Body of pancreas (tissue), 4 donors: ENCODE results near the gene TTC24. TPM values are rescaled to one million over a fixed set of nuclear protein-coding genes. Genes with fewer than 3 reads are reported as not detected.

Source experiments
- ATAC-seq: fragments of 150-250 bp; one replicate; pipeline ENCODE4 v1.9.1; 2016
- DNase-seq, 4 donors: peaks; one replicate each; pipeline ENCODE4 v3.0.0-alpha.2; 2019
- H3K27ac ChIP-seq, 4 donors: fragments of 200-600 bp; sonication (generic); 1 replicate in 3 of 4; 2 replicates in 1 of 4; pipeline versions ENCODE4 v1.5.1 to v1.6.1; 2016 to 2019; ENCODE audit warnings: mild to moderate bottlenecking in 1 of 4, mixed read lengths in 1 of 4, moderate library complexity in 1 of 4
- H3K27me3 ChIP-seq, 2 donors: fragments of 200-600 bp; sonication (generic); one replicate each; pipeline ENCODE4 v1.6.0; 2016; ENCODE audit warnings: mild to moderate bottlenecking in 1 of 2
- H3K36me3 ChIP-seq, 2 donors: fragments of 200-600 bp; sonication (generic); replicated peaks in 1 of 2; 2 replicates each; pipeline ENCODE4 v1.5.1; 2016; ENCODE audit warnings: low read depth in 2 of 2; ENCODE audit not compliant: insufficient read depth in 1 of 2
- H3K4me1 ChIP-seq: fragments of 200-600 bp; sonication (generic); one replicate; pipeline ENCODE4 v1.6.0; 2016
- H3K4me3 ChIP-seq, 2 donors: fragments of 200-600 bp; sonication (generic); 1 replicate in 1 of 2; 2 replicates in 1 of 2; pipeline ENCODE4 v1.5.1; 2016 to 2019
- H3K9me3 ChIP-seq, 3 donors: fragments of 200-600 bp; sonication (generic); 1 replicate in 2 of 3; 2 replicates in 1 of 3; pipeline ENCODE4 v1.5.1; 2016
- POLR2A ChIP-seq, 3 donors: fragments of 450-650 bp; IDR thresholded peaks; one replicate each; pipeline ENCODE4 v1.6.1; 2016; ENCODE audit warnings: antibody characterized with exemption in 3 of 3, mild to moderate bottlenecking in 2 of 3
- WGBS, 2 donors: methylation state at CpG; one replicate each; pipeline ENCODE4 v1.1.5; 2017; 5-methylcytosine and 5-hydroxymethylcytosine counted together
- intact Hi-C: fragments of 100-400 bp; cut with DNase I; formaldehyde crosslinking; loops from one replicate; pipeline ENCODE4 v1.15.1; 2023
- total RNA-seq, 2 donors: library from RNA; depleted of rRNA; stranded (reverse); fragments of >200 nt; gene quantifications; one replicate each; pipeline ENCODE4 v1.1.0, GENCODE V29; 2016
- TF ChIP-seq, protein P1 (sequence below), 7 experiments: fragments of 450-650 bp in 4 of 7; fragments of 200-600 bp in 3 of 7; sonication (generic) in 3 of 7; IDR thresholded peaks; one replicate each; pipeline ENCODE4 v1.5.1; 2016 to 2019; ENCODE audit warnings: antibody characterized with exemption in 7 of 7

Gene TTC24
- not detected for total RNA-seq

DNA sequence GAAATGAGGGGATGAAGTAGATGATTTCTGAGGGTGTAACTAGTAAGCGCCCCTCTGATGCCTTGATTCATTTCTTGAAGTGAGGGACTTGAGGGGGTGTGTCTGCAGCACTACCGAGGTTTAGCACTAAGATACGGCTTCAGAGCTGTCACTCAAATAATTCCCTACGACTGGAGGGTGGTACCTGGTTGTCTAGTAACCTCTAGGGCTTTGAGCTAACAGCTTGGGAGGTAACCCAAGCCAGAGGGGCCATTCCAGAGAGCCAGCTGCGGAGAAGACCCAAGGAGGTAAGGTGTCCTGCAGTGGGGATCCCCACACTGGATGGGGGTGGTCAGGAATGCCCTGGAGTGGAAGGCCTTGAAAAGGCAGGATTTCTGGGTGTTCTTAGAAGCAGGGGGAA is at the start of gene TTC24:
TTC24 (plus strand) TSS at position 252 of the 400 bp plus-strand sequence. CDS start 1,642 bp downstream, outside the sequence.
- 69 to 73% methylated on average over 5 of the region's 5 CpGs for WGBS, 2 donors
- ATAC-seq: no peak
- H3K4me1 ChIP-seq: no peaks in the 10 kb centered on the region
- H3K27me3 ChIP-seq: no peaks in the 10 kb centered on the region
- H3K27ac ChIP-seq: no peak within 1 kb of the TSS
- TF ChIP-seq, protein P1, sequence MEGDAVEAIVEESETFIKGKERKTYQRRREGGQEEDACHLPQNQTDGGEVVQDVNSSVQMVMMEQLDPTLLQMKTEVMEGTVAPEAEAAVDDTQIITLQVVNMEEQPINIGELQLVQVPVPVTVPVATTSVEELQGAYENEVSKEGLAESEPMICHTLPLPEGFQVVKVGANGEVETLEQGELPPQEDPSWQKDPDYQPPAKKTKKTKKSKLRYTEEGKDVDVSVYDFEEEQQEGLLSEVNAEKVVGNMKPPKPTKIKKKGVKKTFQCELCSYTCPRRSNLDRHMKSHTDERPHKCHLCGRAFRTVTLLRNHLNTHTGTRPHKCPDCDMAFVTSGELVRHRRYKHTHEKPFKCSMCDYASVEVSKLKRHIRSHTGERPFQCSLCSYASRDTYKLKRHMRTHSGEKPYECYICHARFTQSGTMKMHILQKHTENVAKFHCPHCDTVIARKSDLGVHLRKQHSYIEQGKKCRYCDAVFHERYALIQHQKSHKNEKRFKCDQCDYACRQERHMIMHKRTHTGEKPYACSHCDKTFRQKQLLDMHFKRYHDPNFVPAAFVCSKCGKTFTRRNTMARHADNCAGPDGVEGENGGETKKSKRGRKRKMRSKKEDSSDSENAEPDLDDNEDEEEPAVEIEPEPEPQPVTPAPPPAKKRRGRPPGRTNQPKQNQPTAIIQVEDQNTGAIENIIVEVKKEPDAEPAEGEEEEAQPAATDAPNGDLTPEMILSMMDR (IDR thresholded peaks at IDR 0.05): no peak
- TF ChIP-seq POLR2A (IDR thresholded peaks at IDR 0.05): no peak
- H3K36me3 ChIP-seq: no peaks in the 10 kb centered on the region
- intact Hi-C loops: no loop called here
- no peak within 1 kb of the TSS for H3K4me3 ChIP-seq
- H3K9me3 ChIP-seq: no peaks in the 10 kb centered on the region
- no peak for DNase-seq

DNA sequence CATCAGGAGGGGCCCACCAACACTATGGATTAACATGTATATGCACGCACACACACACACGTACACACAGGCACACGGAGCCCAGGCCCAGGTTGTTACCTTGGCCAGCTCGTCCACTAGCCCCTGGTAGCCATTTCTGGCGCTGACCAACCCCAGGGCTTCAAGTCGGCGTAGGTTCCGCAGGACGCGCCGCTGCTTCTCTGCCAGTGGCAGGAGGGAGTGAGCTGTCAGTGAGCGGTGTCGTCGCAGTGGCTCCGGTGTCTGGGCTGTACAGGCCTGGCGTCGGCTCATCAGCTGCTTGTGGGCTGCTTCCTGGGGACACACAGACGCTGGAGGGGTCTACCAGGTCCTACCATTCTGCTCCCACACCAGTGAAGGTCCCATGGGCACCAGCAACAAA is 49.5 kb upstream of the TTC24 start:
- Histone ChIP-seq H3K36me3 (no peaks in the 10 kb centered on the region), H3K27me3 (no peaks in the 10 kb centered on the region), H3K4me1 (no peaks in the 10 kb centered on the region), H3K9me3 (no peaks in the 10 kb centered on the region), H3K4me3 (no peak overlapping the region), H3K27ac (no peak overlapping the region)
- ATAC-seq (no peak), DNase-seq (no peak)
- 94 to 96% methylated on average over 11 to 18 of the region's 18 CpGs for WGBS, 2 donors
- TF ChIP-seq, protein P1 (IDR thresholded peaks at IDR 0.05): no peak
- no peak for TF ChIP-seq POLR2A (IDR thresholded peaks at IDR 0.05)
- intact Hi-C loops: no loop called here

- H3K4me3 ChIP-seq: no peak overlapping the region
- ATAC-seq (no peak), DNase-seq (no peak)
- no peaks in the 10 kb centered on the region for H3K9me3 ChIP-seq
- TF ChIP-seq, protein P1 (IDR thresholded peaks at IDR 0.05): no peak
- TF ChIP-seq POLR2A (IDR thresholded peaks at IDR 0.05): no peak
- H3K4me1 ChIP-seq: no peaks in the 10 kb centered on the region
- WGBS, 2 donors: 82 to 87% methylated on average over 4 of the region's 4 CpGs
- no peak overlapping the region for H3K27ac ChIP-seq
- H3K27me3 ChIP-seq: no peaks in the 10 kb centered on the region
- H3K36me3 ChIP-seq: no peaks in the 10 kb centered on the region
- intact Hi-C loops: no loop called here
These were observed 47.1 kb upstream of the TTC24 start for GRCh38 chr1:156532374-156532773.

- H3K27me3 ChIP-seq: no peaks in the 10 kb centered on the region
- intact Hi-C loops: no loop called here
- H3K4me1 ChIP-seq: no peaks in the 10 kb centered on the region
- no peak overlapping the region for H3K27ac ChIP-seq
- no peak for TF ChIP-seq POLR2A (IDR thresholded peaks at IDR 0.05)
- TF ChIP-seq, protein P1 (IDR thresholded peaks at IDR 0.05): no peak
- ATAC-seq (no peak), DNase-seq (no peak)
- no peaks in the 10 kb centered on the region for H3K36me3 ChIP-seq
- no peak overlapping the region for H3K4me3 ChIP-seq
- H3K9me3 ChIP-seq: no peaks in the 10 kb centered on the region
- 92 to 93% methylated on average over 10 to 11 of the region's 11 CpGs for WGBS, 2 donors
These were observed 45.8 kb upstream of the TTC24 start for GRCh38 chr1:156533568-156534220.
